HG02938 (cell line): ENCODE measurements around the gene ARSG.
A peak's percentile ranks its signal among the peaks of the same experiment; 100 is the strongest.

Experiments
- ATAC-seq: cut with Tn5 transposase; IDR thresholded peaks from one replicate; pipeline ENCODE4 v1.9.1; 2021; ENCODE audit warnings: mild to moderate bottlenecking, moderate library complexity; ENCODE audit not compliant: unreplicated experiment

Gene ARSG

DNA sequence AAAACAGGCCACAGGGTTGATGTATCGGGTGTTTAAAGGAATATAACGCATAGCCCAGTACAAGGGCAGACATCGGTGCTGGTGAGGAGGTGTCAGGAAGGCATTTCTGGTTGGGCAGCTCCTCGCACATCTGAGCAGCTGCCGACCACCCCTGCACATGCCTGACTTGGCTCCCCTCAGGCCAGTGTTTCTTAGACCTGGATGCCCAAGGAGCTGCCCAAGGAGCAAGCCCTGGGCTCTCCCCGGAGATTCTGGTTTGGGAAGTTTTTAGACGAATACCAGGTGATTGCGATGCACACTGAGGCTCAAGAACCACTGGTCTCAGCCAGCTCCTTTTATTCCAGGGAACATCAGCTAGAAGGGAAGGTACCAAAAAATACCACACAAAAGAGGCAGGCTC lies 154.4 kb downstream of the ARSG start:
- no peak for ATAC-seq

- no peak for ATAC-seq
Measured at GRCh38 chr17:68446626-68447041, 155.3 kb downstream of the ARSG start.

GRCh38 chr17:68449021-68449739 lies 157.9 kb downstream of the ARSG start:
- ATAC-seq, result no peak

- ATAC-seq, result no peak
Measured at GRCh38 chr17:68450391-68450790, 159.1 kb downstream of the ARSG start.

DNA sequence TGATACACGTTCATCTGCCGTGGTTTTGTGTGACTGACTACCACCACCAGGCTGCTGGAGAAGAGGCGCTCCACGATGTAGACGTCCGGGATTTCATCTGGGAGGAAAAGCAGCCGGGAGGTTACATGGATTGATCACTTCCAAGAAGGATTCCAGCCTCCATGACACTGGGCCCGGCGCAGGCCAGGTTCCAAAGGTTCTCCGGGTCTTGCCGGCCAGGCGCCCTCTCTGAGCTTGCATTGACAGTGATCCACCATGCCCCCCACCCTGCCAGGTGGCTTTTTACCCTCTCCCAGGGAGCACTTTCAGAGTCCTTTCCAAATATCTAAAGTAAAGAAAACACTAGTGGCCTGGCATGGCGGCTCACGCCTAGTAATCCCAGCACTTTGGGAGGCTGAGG lies 159.5 kb downstream of the ARSG start:
- ATAC-seq, result no peak

- ATAC-seq, result no peak
Measured at GRCh38 chr17:68451670-68452354, 160.5 kb downstream of the ARSG start.

GRCh38 chr17:68452724-68453290 lies 161.5 kb downstream of the ARSG start:
- no peak for ATAC-seq

DNA sequence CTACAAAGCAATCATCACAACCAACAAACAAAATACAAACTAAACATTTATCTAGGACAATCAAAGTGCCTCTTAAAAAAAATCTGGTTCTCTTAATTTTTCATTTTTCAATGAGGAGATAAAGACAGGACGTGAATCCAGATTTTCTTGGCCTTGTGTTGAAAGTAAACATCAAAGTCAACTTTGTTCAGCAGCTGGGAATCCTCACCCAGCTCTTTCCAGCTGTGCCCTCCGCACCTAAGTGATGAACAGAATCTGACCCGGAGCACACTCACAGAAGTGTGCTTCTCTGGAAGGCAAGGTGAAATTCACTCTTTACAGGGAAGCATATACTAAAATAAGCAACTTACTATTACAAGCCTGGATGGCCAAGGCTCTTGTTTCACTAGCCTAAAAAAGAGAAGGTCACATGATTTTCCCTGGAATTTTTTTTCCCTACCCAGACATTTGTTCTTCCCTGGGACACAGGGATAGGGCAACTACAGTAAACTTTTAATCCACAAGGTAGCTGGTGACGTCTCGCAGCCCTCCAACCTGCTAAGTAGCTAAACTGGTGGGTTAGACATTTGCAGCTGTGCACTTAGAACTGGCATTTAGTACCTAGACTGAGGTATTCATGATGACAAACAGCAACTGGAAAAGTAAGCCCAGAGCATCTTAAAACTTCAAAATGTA lies 162.8 kb downstream of the ARSG start:
- no peak for ATAC-seq

- no peak for ATAC-seq
Measured at GRCh38 chr17:68455901-68456338, 164.6 kb downstream of the ARSG start.

GRCh38 chr17:68456339-68457167 lies 165.3 kb downstream of the ARSG start:
- ATAC-seq, result no peak

GRCh38 chr17:68457168-68457538 lies 165.9 kb downstream of the ARSG start, which contains the start of gene WIPI1:
TSS of gene WIPI1 (minus strand) at chr17:68457496. CDS start at chr17:68457421, 75 bp downstream.
- ATAC-seq, result peak; percentile 41

GRCh38 chr17:68457539-68458259 lies 166.4 kb downstream of the ARSG start:
- peak; percentile 66 for ATAC-seq

GRCh38 chr17:68458260-68459036 lies 167.2 kb downstream of the ARSG start:
- no peak for ATAC-seq

DNA sequence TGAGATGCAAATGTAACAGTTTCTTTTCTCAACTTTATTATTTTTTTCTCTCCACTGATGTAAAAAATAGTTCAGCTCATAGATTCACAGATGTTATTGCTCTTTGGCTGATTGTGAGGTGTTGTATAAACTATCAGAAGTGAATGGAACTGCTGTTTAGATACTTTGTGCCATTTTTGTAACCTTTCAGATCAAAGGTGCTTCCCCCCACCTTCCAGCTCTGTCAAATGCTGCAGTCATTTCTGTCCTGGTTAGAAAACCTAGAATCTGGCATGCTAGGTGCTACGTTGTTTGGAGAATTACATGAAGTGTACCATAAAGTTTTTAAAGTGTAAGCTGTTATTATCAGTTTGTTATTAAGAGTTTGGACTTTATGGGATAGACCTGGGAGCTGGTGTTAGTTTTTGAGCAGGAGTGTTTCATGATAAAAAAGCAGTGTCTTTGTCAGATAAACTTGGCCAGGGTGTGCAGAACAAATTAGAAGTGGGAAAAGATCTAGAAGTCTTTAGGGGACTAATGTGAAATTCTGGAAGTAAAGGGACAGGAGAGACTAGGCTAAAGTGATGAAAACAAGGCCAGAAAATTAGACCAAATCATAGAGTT lies 167.8 kb downstream of the ARSG start:
- no peak for ATAC-seq

- no peak for ATAC-seq
Measured at GRCh38 chr17:68460146-68460545, 168.9 kb downstream of the ARSG start.

DNA sequence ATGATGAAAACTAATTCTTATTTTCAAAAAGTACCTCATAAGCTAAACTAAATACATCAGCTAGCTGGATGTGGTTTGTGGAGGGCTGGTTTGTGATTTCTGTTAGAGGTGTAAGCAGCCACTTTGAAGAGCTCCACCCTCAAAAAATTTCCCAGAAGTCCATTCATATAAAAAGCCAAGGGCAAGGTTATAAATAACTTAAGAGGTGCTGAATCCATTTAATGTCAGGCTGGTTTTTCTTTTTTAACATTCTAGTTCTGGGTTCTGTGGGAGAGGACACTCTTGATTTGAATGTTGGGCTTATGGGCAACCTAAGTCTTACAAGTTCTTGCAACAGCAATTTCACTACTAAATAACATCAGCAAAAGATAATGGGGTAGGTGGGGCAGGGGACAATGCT lies 169.4 kb downstream of the ARSG start:
- ATAC-seq, result no peak

DNA sequence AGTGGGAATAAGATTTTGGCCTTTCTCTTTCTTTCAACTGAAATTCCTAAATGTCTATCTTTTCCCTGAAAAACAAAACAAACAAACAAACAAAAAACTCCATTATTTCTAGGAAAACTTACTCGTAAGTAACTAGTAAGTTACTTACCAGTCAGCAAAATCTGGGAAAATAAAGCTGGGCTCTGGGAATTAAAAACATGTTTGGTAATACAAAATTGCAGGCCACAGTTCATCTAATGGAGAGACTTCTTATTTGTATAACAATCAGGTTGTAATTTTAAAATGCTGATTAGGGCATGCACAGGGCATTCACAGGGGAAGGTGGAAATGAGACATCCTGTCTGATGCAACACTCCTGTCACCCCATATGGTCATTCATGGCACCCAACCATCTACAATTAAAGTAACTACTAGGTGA lies 169.8 kb downstream of the ARSG start:
- ATAC-seq, result no peak

- no peak for ATAC-seq
Measured at GRCh38 chr17:68461589-68461988, 170.3 kb downstream of the ARSG start.
